Smooth muscle cell of bladder (primary cell): ENCODE data around the gene CCDC85B. TPM values are rescaled to one million over a fixed set of nuclear protein-coding genes. Genes with fewer than 3 reads are reported as not detected.

Source experiments
- total RNA-seq: library from RNA; depleted of rRNA; stranded (reverse); fragments of >200 nt; gene quantifications from 2 replicates; pipeline ENCODE4 v1.2.3, GENCODE V29; 2014

CCDC85B gene
- 32.4 and 49.1 TPM in 2 replicates for total RNA-seq

DNA sequence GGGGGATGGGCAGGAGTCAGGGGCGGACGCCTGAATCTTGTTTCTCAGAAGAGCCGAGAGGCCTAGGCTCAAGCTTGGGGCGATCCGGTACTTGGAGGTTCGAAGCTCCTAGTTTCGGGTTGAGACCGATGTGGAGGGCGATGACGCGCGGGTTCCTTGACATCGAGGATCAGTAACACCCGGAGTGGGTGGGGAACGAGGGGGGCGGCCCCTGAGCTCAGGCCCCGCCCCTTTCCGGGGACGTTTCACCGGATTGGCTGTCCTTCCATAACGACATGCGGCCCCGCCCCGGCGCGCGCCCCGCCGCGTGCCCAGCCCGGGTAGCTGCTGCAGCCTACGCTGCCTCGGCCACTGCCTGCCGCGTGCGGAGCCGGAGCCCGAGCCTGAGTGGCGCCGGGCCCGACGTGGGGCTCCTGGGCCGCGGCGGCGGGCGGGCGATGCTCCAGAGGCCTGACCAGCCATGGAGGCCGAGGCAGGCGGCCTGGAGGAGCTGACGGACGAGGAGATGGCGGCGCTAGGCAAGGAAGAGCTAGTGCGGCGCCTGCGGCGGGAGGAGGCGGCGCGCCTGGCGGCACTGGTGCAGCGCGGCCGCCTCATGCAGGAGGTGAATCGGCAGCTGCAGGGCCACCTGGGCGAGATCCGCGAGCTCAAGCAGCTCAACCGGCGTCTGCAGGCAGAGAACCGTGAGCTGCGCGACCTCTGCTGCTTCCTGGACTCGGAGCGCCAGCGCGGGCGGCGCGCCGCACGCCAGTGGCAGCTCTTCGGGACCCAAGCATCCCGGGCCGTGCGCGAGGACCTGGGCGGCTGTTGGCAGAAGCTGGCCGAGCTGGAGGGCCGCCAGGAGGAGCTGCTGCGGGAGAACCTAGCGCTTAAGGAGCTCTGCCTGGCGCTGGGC lies at the start of gene CCDC85B:
Gene CCDC85B (plus strand): TSS at position 350 of the 895 bp plus-strand sequence. CDS start 111 bp downstream, at position 461.

DNA sequence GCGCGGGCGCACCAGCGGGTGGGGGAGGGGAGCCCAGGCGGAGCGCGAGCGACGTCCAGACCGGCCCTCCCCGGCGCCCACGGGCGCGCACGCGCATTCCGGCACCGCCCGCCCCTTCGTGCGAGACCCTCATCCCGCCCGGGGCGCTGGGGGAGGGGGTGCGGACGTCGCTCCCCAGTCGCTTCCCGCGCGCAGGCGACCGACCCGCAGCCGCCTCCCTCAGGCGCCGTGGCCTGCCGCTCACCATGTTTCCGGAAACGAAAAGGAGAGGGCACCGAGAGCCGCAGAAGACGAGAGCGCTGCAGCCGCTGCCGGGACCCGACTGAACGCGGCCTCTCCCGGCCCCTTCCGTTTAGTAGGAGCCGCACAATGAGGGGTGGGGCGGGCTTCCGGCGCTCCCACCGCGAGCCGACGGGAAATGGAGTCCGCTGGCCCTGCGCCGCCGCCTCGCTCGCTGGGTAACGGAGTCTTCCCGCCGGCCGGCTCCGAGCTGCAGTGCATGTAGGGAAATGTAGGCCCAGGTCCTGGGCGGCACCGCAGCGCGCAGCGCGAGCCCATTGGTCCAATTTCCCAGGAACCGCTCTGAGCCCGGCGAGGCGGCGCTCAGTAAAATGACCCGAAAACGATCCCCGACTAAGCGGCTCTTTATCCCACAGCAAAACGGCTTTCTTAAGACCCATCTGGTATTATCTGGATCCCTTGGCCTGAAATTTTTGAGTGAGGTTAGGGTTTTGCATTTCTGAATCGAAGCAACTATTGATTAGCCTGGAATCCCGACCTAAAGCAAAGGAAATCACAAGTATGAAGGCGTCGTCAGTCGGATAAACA lies 32.4 kb upstream of the CCDC85B start, which contains the start of gene CFL1:
Gene CFL1 (minus strand): TSS at position 328 of the 828 bp plus-strand sequence. CDS start 81 bp downstream, at position 247.

DNA sequence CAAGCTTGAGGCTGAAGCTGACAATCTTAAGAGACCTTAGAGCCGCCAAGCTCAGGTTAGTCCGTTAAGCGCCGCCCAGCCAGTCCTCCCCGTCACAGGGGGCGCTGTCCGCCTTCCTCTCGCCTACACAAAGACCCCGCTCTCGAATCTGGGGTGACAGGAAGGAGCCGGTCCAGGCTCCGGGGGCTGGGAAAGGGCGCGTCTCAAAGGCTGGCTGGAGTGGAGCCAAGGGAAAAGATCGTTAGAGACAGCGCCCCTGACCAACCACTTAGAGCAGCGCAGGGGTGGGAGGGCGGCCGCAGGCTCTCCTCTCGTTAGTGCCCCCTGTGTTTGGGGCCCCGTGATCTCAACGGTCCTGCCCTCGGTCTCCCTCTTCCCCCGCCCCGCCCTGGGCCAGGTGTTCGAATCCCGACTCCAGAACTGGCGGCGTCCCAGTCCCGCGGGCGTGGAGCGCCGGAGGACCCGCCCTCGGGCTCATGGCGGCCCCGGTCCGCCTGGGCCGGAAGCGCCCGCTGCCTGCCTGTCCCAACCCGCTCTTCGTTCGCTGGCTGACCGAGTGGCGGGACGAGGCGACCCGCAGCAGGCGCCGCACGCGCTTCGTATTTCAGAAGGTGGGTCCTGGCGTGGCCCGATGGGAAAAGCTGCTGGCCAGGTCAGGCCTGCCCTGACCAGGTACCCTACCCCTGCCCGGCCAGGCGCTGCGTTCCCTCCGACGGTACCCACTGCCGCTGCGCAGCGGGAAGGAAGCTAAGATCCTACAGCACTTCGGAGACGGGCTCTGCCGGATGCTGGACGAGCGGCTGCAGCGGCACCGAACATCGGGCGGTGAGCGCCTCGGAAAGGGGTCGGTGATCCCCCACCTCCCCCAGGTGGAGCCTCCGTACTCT lies 30.0 kb upstream of the CCDC85B start, which contains the start of gene MUS81:
Gene MUS81 (plus strand): TSS at position 156 of the 887 bp plus-strand sequence. CDS start 321 bp downstream, at position 477.

DNA sequence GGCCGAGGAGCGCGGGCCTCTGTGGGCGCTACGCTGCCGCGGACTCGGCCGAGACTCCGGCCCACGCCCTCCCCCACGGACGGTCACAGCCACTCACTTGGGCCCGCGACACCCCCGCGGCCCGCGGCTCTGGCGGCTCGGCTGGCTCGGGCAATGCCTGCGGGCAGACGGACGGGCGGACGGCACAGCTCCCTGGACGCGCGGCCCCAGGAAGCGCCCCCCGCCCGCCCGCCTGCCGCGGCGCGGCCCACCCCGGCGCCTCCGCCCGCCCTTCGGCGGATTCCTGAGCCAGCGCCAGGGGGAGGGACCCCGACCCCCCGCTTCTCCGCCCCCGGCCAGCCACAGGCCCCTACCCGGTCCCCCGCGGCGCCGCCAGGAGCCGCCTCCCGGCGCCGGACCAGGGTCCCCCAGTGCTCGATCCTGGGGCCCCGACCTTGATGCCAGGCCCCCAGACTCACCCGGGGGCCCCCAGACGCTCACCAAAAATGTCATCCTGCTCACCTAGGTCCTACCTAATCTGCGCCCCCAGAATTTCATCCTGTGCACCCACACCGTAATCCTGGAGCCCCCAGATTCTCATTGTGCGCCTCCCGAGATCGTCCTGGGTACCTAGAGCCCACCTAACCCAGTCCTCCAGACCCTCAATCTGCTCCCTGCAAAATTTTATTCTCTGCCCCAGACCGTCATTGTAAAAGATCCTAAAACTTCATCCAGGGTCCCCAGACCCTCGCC lies 17.7 kb upstream of the CCDC85B start, which contains the start of gene EFEMP2:
Gene EFEMP2 (minus strand): TSS at position 215 of the 732 bp plus-strand sequence. CDS start 446 bp downstream, outside the sequence.

DNA sequence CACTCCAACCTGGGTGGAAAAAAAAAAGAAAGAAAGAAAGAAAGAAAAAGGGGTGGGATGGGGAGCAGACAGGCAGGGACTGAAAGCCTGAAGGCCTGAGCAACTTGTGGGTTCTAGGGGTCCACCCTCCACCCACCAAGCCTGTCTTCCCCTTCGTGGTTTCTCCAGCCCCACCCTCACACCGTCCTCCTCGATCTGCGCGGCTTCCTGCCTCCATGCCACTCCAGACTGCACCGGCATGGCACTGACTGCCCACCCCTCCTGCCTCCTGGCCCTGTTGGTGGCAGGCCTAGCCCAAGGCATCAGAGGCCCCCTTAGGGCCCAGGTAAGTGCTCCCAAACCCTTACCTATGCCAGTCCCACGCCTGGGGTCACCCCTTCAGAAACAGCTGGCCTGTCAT lies 10.9 kb upstream of the CCDC85B start, which contains the start of gene CTSW:
Gene CTSW (plus strand): TSS at position 221 of the 400 bp plus-strand sequence. CDS start 18 bp downstream, at position 239.

DNA sequence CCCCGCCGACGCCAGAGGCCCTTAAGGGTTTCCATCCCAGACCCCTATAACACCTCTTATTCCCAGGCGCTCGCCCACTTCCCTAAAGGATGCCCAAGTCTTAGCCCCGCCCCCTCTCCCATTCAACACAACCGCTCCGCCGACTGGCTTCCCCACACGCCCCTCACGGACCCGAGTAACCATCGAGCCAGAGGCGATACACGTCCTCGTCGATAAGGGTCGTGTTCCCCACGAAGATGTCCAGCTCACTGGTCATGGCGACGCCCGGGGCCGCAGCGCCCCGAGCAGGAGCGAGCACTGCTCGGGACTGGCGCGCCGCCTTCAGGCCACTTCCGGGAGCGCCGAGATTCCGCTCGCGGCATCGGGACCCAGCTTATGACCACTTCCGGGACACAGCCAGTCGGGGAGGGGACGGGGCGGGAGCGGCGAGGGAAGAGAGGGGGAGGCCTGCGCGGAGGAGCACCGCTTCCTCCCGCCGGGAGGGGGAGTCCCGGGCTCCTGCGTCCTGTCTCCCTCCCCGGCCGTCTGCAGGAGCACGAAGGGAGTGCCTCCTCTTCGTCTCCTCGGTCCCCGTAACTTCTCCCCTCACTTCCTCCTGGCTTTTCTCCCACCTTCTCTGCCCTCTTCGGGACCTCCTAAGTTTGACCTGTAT lies 2.2 kb upstream of the CCDC85B start, which contains the start of gene FIBP:
Gene FIBP (minus strand): TSS at position 309 of the 652 bp plus-strand sequence. CDS start 53 bp downstream, at position 256.

DNA sequence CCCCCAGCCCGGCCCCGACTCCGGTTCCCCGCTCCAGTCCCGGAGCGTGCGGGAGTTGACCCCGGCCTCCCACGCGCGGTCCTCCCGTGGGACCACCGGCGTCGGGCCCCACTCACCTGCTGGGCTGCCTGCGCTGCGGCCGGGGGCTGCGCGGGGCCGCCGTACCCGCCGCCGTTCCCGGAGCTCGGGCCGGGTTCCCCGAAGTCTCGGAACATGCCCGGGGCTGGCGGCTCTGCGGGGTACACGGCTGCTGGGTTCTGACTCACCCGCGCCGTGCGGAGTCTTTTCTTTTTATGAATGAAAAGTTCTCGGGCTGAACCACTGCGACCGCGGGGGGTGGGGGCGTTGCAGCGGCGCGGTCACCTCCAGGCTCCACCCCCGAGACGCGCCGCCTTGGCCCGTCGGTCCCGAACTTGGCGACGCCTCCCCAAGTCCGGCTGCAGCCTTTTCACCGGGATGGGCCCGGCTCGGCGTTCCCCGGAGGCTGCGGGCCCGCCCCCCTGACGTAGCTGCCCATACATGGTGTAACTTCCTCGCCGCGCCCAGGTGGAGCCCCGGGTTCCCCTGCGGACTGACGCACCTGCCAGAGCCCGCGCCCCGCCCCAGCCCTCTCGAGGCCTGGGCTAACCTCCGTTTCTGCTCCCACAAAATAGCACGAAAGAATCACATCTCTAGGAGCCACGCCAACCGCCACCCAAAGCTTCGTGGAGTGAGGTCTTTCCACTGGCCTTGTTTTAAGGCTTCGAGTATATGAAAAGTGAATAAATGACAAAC lies 9.8 kb downstream of the CCDC85B start, which contains the start of gene FOSL1:
Gene FOSL1 (minus strand): TSS at position 264 of the 774 bp plus-strand sequence. CDS start 49 bp downstream, at position 215.

DNA sequence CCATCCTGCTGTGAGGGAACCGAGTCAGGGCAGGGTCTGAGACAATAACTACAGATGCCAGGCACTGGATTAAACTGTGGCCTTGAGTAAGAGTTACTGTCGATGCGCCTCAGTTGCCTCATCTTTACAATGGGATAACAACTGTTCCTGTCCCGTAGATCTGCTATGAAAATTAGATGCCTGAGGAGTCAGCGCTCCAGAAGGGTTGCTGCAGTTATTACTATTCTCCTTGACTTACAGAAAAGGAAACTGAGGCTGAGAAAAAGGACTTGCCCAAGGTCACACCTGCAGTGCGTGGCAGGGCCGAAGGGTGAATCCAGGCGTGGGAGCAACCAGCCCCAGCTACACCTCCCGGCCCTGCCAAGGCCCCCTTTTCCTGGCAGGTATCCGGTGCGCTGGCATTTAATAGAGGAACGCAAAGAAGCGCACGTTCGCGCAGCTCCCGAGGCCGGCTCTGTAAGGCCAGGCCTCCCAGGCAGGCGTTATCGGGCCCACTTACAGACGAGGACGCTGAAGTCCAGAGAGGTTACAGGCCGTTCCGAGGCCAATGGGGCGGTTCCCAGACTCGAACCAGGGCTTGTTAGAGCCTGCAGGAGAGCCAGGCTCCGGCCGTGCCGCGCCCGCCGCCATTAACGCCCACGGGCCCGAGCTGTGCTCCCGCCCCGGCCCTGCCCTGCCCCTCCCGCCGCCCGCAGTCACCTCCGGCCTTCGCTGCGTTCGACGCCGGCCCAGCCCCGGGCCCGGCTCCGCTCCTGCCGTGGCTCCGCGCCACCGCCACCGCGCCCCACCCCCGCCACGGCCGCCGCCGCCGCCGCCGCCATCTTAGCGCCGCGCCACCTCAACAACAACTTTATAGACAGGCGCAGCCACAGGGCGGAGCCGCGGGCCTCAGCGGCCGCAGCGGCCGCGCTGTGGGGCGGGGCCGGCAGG lies 28.0 kb downstream of the CCDC85B start, which contains the start of gene C11orf68:
Gene C11orf68 (minus strand): TSS at position 852 of the 930 bp plus-strand sequence. CDS start 31 bp downstream, at position 821.

DNA sequence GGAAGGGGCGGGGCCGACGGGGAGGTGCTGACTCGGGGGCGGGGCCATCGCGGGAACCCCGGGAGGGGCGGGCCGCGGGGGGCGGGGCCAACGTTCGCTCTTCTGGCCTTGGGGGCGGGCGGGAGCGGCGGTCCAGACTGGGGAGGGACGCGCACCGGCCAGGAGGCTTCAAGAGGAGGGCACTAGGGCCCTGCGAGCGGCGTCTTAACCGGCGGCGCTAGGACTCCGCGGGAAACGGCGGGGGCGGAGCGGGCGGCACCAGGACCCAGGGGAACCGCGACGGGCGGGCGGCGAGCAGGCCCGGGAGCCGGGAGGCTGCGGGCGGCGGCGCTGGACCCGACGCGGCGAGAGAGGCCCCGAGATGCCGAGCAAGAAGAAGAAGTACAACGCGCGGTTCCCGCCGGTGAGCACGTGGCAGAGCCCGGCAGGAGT lies 28.7 kb downstream of the CCDC85B start, which contains the start of gene DRAP1:
Gene DRAP1 (plus strand): TSS at position 286 of the 432 bp plus-strand sequence. CDS start 76 bp downstream, at position 362.

Other genes starting within 250 kb of the CCDC85B start
- 14.1 and 17.9 TPM in 2 replicates for gene RELA, start 227.8 kb upstream of the CCDC85B start, total RNA-seq
- gene KAT5, start 178.4 kb upstream of the CCDC85B start, total RNA-seq: 38.0 and 44.3 TPM in 2 replicates
- gene RNASEH2C, start 169.9 kb upstream of the CCDC85B start, total RNA-seq: 34.8 and 39.8 TPM in 2 replicates
- gene AP5B1, start 109.7 kb upstream of the CCDC85B start, total RNA-seq: 4.0 and 5.5 TPM in 2 replicates
- gene OVOL1, start 103.6 kb upstream of the CCDC85B start, total RNA-seq: not detected in 2 replicates
- 0.65 and 1.3 TPM in 2 replicates for gene SNX32, start 56.7 kb upstream of the CCDC85B start, total RNA-seq
- gene CFL1, start 32.5 kb upstream of the CCDC85B start, total RNA-seq: 767 and 912 TPM in 2 replicates
- 37.7 and 39.0 TPM in 2 replicates for gene MUS81, start 30.2 kb upstream of the CCDC85B start, total RNA-seq
- 72.7 and 94.0 TPM in 2 replicates for gene EFEMP2, start 17.9 kb upstream of the CCDC85B start, total RNA-seq
- gene CTSW, start 10.8 kb upstream of the CCDC85B start, total RNA-seq: not detected in 2 replicates
- gene FIBP, start 2.2 kb upstream of the CCDC85B start, total RNA-seq: 160 and 205 TPM in 2 replicates
- gene FOSL1, start 9.7 kb downstream of the CCDC85B start, total RNA-seq: 2.6 and 4.4 TPM in 2 replicates
- 11.1 and 15.3 TPM in 2 replicates for gene C11orf68, start 28.4 kb downstream of the CCDC85B start, total RNA-seq
- 245 and 284 TPM in 2 replicates for gene DRAP1, start 28.8 kb downstream of the CCDC85B start, total RNA-seq
- gene TSGA10IP, start 54.8 kb downstream of the CCDC85B start, total RNA-seq: not detected in 2 replicates
- 60.3 and 78.4 TPM in 2 replicates for gene SART1, start 71.1 kb downstream of the CCDC85B start, total RNA-seq
- gene EIF1AD, start 111.5 kb downstream of the CCDC85B start, total RNA-seq: 20.8 and 29.0 TPM in 2 replicates
- gene BANF1, start 111.8 kb downstream of the CCDC85B start, total RNA-seq: 9.7 and 19.1 TPM in 2 replicates
- 0.14 TPM in 1 of 2 replicates, not detected in the other for gene CST6, start 121.3 kb downstream of the CCDC85B start, total RNA-seq
- gene CATSPER1, start 135.8 kb downstream of the CCDC85B start, total RNA-seq: 0.14 TPM in 1 of 2 replicates, not detected in the other
- under 0.01 and 0.14 TPM in 2 replicates for gene GAL3ST3, start 158.5 kb downstream of the CCDC85B start, total RNA-seq
- 81.8 and 115 TPM in 2 replicates for gene SF3B2, start 161.7 kb downstream of the CCDC85B start, total RNA-seq
- 17.9 and 28.0 TPM in 2 replicates for gene PACS1, start 179.6 kb downstream of the CCDC85B start, total RNA-seq